ENCODE results near the gene TMEM238L. TPM values are rescaled to one million over a fixed set of nuclear protein-coding genes. Genes with fewer than 3 reads are reported as not detected.

The TMEM238L gene
- total RNA-seq, 2 experiments from 2014 or later = not detected

GRCh38 chr17:10824874-10825273, 21.0 kb upstream of the TMEM238L start:
- no peaks in the 10 kb centered on the region for H3K4me1 ChIP-seq (ENCODE audit: insufficient read depth, low read length)
- no peaks in the 10 kb centered on the region for H3K36me3 Mint-ChIP-seq (ENCODE audit: low read depth)
- no peak overlapping the region for H3K4me3 Mint-ChIP-seq
- no peak overlapping the region for H3K27ac Mint-ChIP-seq
- H3K9me3 Mint-ChIP-seq = no peaks in the 10 kb centered on the region
- H3K9me3 ChIP-seq (ENCODE audit: control insufficient read depth in 1 of 2, insufficient read depth in 1 of 2, low read length in 2 of 2) = peaks cover 0 to 3% of the 10 kb centered on the region in 2 experiments
- H3K4me3 ChIP-seq (ENCODE audit: low read length) = no peak overlapping the region
- DNase-seq (no peak), ATAC-seq (ENCODE audit: poor library complexity) (no peak)
- H3K27me3 Mint-ChIP-seq = peaks cover 21% of the 10 kb centered on the region
- intact Hi-C loops (cut with DNase I, micrococcal nuclease) = no loop called here
- no peak for TF ChIP-seq CTCF (IDR thresholded peaks at IDR 0.05)
- H3K27ac ChIP-seq (ENCODE audit: low read depth in 1 of 2, low read length in 2 of 2) = no peak overlapping the region
- peaks cover 0 to 2% of the 10 kb centered on the region in 2 experiments for H3K27me3 ChIP-seq (ENCODE audit: control insufficient read depth in 1 of 2, insufficient read depth in 2 of 2, low read length in 2 of 2)
- H3K4me1 Mint-ChIP-seq (ENCODE audit: low read depth) = no peaks in the 10 kb centered on the region
- no peaks in the 10 kb centered on the region for H3K36me3 ChIP-seq (ENCODE audit: insufficient read depth, low read length)
- ChIA-PET CTCF (no interaction called here), POLR2A (no interaction called here)

GRCh38 chr17:10821770-10822169, 17.9 kb upstream of the TMEM238L start:
- Histone ChIP-seq H3K27me3 (ENCODE audit: control insufficient read depth in 1 of 2, insufficient read depth in 2 of 2, low read length in 2 of 2) (peaks cover 0 to 2% of the 10 kb centered on the region in 2 experiments), H3K4me1 (ENCODE audit: insufficient read depth, low read length) (no peaks in the 10 kb centered on the region), H3K27ac (ENCODE audit: low read depth in 1 of 2, low read length in 2 of 2) (no peak overlapping the region), H3K4me3 (ENCODE audit: low read length) (no peak overlapping the region), H3K36me3 (ENCODE audit: insufficient read depth, low read length) (no peaks in the 10 kb centered on the region), H3K9me3 (ENCODE audit: control insufficient read depth in 1 of 2, insufficient read depth in 1 of 2, low read length in 2 of 2) (peaks cover 0 to 3% of the 10 kb centered on the region in 2 experiments)
- Mint-ChIP-seq H3K9me3 (no peaks in the 10 kb centered on the region), H3K36me3 (ENCODE audit: low read depth) (no peaks in the 10 kb centered on the region), H3K4me1 (ENCODE audit: low read depth) (no peaks in the 10 kb centered on the region), H3K27me3 (peaks cover 12% of the 10 kb centered on the region), H3K4me3 (no peak overlapping the region), H3K27ac (no peak overlapping the region)
- CTCF ChIA-PET = no interaction called here
- intact Hi-C loops (cut with DNase I, micrococcal nuclease) = no loop called here
- DNase-seq (no peak), ATAC-seq (ENCODE audit: poor library complexity) (no peak)
- POLR2A ChIA-PET = no interaction called here
- no peak for TF ChIP-seq CTCF (IDR thresholded peaks at IDR 0.05)

- H3K4me3 Mint-ChIP-seq = no peak overlapping the region
- intact Hi-C loops (cut with DNase I, micrococcal nuclease) = no loop called here
- peaks cover 0 to 2% of the 10 kb centered on the region in 2 experiments for H3K27me3 ChIP-seq (ENCODE audit: control insufficient read depth in 1 of 2, insufficient read depth in 2 of 2, low read length in 2 of 2)
- CTCF ChIA-PET = no interaction called here
- no peaks in the 10 kb centered on the region for H3K9me3 Mint-ChIP-seq
- H3K27ac Mint-ChIP-seq = no peak overlapping the region
- no peaks in the 10 kb centered on the region for H3K36me3 ChIP-seq (ENCODE audit: insufficient read depth, low read length)
- H3K27ac ChIP-seq (ENCODE audit: low read depth in 1 of 2, low read length in 2 of 2) = no peak overlapping the region
- no peaks in the 10 kb centered on the region for H3K36me3 Mint-ChIP-seq (ENCODE audit: low read depth)
- ATAC-seq (ENCODE audit: poor library complexity) (no peak), DNase-seq (no peak)
- peaks cover 0 to 3% of the 10 kb centered on the region in 2 experiments for H3K9me3 ChIP-seq (ENCODE audit: control insufficient read depth in 1 of 2, insufficient read depth in 1 of 2, low read length in 2 of 2)
- POLR2A ChIA-PET = no interaction called here
- H3K27me3 Mint-ChIP-seq = peaks cover 12% of the 10 kb centered on the region
- no peak overlapping the region for H3K4me3 ChIP-seq (ENCODE audit: low read length)
- H3K4me1 Mint-ChIP-seq (ENCODE audit: low read depth) = no peaks in the 10 kb centered on the region
- H3K4me1 ChIP-seq (ENCODE audit: insufficient read depth, low read length) = no peaks in the 10 kb centered on the region
- no peak for TF ChIP-seq CTCF (IDR thresholded peaks at IDR 0.05)
Observed at GRCh38 chr17:10821054-10821453, 17.2 kb upstream of the TMEM238L start.
